BJ (cell line): Measurements from ENCODE around the gene SPAG16. TPM values are rescaled to one million over a fixed set of nuclear protein-coding genes. Genes with fewer than 3 reads are reported as not detected.

Source experiments
- CTCF ChIA-PET: fragments of 350-600 bp; formaldehyde crosslinking; extraction: SDS; loops from one replicate; lab custom pipeline; 2021; ENCODE audit warnings: antibody characterized with exemption, inconsistent platforms; lab: Yijun Ruan, JAX
- POLR2A ChIA-PET: fragments of 300-600 bp; sonication (Branson Sonifier 250); formaldehyde crosslinking; extraction: SDS; loops from one replicate; lab custom pipeline; 2021; ENCODE audit warnings: antibody characterized with exemption; lab: Charles Lee
- DNase-seq: peaks from one replicate; pipeline ENCODE4 v3.0.0-alpha.2; 2011; ENCODE audit warnings: low read depth
- H3K27me3 ChIP-seq: 2 replicates; pipeline ENCODE4 v1.6.0; 2011; ENCODE audit warnings: low read length; ENCODE audit not compliant: control insufficient read depth, insufficient read depth
- H3K36me3 ChIP-seq: 2 replicates; pipeline ENCODE4 v1.5.1; 2011; ENCODE audit warnings: low read length; ENCODE audit not compliant: control insufficient read depth, insufficient read depth
- H3K4me3 ChIP-seq: 2 replicates; pipeline ENCODE4 v1.5.1; 2011; ENCODE audit warnings: low read depth, mild to moderate bottlenecking, control low read depth, low read length
- CTCF ChIP-seq: IDR thresholded peaks from 2 replicates; pipeline ENCODE4 v1.5.1; 2011; ENCODE audit warnings: low read depth, mild to moderate bottlenecking, control low read depth, inconsistent platforms, low read length, moderate library complexity; ENCODE audit not compliant: insufficient read depth
- polyA plus RNA-seq: library from polyadenylated mRNA; depleted of rRNA; stranded (reverse); fragments of >200 nt; gene quantifications from 2 replicates; pipeline ENCODE4 v1.2.3, GENCODE V29; 2011

Gene SPAG16
- polyA plus RNA-seq, 1 experiment, result 11.0 TPM

- POLR2A ChIA-PET, result no interaction called here
- DNase-seq, result no peak
- TF ChIP-seq CTCF, result no peak
- CTCF ChIA-PET, result no interaction called here
- Histone ChIP-seq H3K36me3 (no peaks in the 10 kb centered on the region), H3K4me3 (no peak overlapping the region), H3K27me3 (no peaks in the 10 kb centered on the region)
Observed at GRCh38 chr2:213524164-213524563, 239.9 kb downstream of the SPAG16 start.

- ChIA-PET CTCF (no interaction called here), POLR2A (no interaction called here)
- no peak for TF ChIP-seq CTCF
Observed at GRCh38 chr2:213537579-213537978, 253.3 kb downstream of the SPAG16 start.

GRCh38 chr2:213544940-213545339 lies 260.7 kb downstream of the SPAG16 start:
- Histone ChIP-seq H3K27me3 (no peaks in the 10 kb centered on the region), H3K36me3 (no peaks in the 10 kb centered on the region), H3K4me3 (no peak overlapping the region)
- POLR2A ChIA-PET, result no interaction called here
- CTCF ChIA-PET, result no interaction called here
- no peak for TF ChIP-seq CTCF
- DNase-seq, result no peak

More at GRCh38 chr2:213537579-213537978, 253.3 kb downstream of the SPAG16 start:
- Histone ChIP-seq H3K36me3 (no peaks in the 10 kb centered on the region), H3K27me3 (no peaks in the 10 kb centered on the region), H3K4me3 (no peak overlapping the region)
- no peak for DNase-seq

- Histone ChIP-seq H3K27me3 (no peaks in the 10 kb centered on the region), H3K4me3 (no peak overlapping the region), H3K36me3 (no peaks in the 10 kb centered on the region)
- DNase-seq, result no peak
- CTCF ChIA-PET, result no interaction called here
- POLR2A ChIA-PET, result no interaction called here
- TF ChIP-seq CTCF, result no peak
Observed at GRCh38 chr2:213545481-213545880, 261.2 kb downstream of the SPAG16 start.

GRCh38 chr2:213545964-213546475 lies 261.8 kb downstream of the SPAG16 start:
- TF ChIP-seq CTCF, result no peak
- ChIA-PET CTCF (no interaction called here), POLR2A (no interaction called here)
- H3K27me3 ChIP-seq, result no peaks in the 10 kb centered on the region
- no peak overlapping the region for H3K4me3 ChIP-seq
- no peaks in the 10 kb centered on the region for H3K36me3 ChIP-seq
- DNase-seq, result no peak
